ENCODE results near the gene LDHD. TPM values are rescaled to one million over a fixed set of nuclear protein-coding genes. Genes with fewer than 3 reads are reported as not detected.

LDHD gene
- total and polyA plus RNA-seq, 5 donors from 2014 or later: 0.10 to 0.32 (median 0.15) TPM; not detected in 2

GRCh38 chr16:75073545-75074303 lies 42.9 kb downstream of the LDHD start:
- Histone ChIP-seq H3K27ac (ENCODE audit: insufficient read depth, low read length, poor library complexity, severe bottlenecking) (no peak overlapping the region), H3K27me3 (ENCODE audit: control insufficient read depth, insufficient read depth, low read length) (no peaks in the 10 kb centered on the region), H3K4me3 (ENCODE audit: low read depth, low read length) (no peak overlapping the region), H3K4me1 (ENCODE audit: control insufficient read depth, insufficient read depth, low read length, poor library complexity, severe bottlenecking) (peaks cover 43% of the 10 kb centered on the region), H3K9me3 (ENCODE audit: control insufficient read depth in 2 of 2, low read length in 2 of 2) (no peaks in the 10 kb centered on the region), H3K36me3 (ENCODE audit: control insufficient read depth, insufficient read depth, low read length) (no peaks in the 10 kb centered on the region)
- Mint-ChIP-seq H3K27me3 (no peaks in the 10 kb centered on the region), H3K27ac (peak overlapping the region; percentile 33 to 86 (median 84)), H3K36me3 (peaks cover 4% of the 10 kb centered on the region), H3K4me3 (peak overlapping the region in 1 of 4 donors; percentile 71), H3K9me3 (peaks cover 0 to 1% (median 0%) of the 10 kb centered on the region in 7 donors), H3K4me1 (peaks cover 31 to 77% (median 45%) of the 10 kb centered on the region in 4 donors)
- DNase-seq (no peak), ATAC-seq (ENCODE audit: low read depth in 2 of 2) (no peak)

DNA sequence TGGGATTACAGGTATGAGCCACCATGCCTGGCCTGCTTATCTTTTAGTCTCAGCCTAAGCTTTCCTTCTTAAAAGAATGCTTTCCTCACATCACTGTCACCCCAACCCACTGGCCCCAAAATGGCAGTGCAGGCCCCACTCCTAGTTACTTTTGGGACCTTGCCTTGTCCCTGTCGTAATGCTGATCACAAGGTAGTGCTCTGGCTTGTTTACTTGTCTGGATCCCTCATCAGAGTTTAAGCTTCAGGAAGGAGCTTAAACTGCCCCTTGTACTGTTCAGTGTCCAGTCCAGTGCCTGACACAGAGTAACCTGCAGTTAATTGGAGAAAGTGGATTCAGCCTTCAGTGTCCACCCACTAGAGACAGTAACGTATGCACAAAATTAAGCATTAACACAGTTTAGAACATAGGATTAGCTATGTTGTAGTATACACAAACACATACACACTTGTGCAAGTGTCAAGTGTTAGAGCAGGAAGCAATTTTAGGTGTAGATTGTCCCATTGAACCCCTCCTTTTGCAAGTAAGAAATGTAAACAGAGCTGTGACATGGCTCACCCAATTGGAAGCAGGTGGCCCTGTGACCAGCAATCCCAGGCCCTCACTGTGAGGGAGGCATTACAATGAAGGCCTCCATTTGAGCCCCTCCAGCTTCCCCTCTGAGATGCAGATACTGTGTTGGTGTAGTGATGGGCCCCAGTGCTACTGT lies 44.2 kb downstream of the LDHD start:
- Histone ChIP-seq H3K27ac (ENCODE audit: insufficient read depth, low read length, poor library complexity, severe bottlenecking) (no peak overlapping the region), H3K4me1 (ENCODE audit: control insufficient read depth, insufficient read depth, low read length, poor library complexity, severe bottlenecking) (peaks cover 40% of the 10 kb centered on the region), H3K36me3 (ENCODE audit: control insufficient read depth, insufficient read depth, low read length) (no peaks in the 10 kb centered on the region), H3K27me3 (ENCODE audit: control insufficient read depth, insufficient read depth, low read length) (no peaks in the 10 kb centered on the region), H3K4me3 (ENCODE audit: low read depth, low read length) (no peak overlapping the region), H3K9me3 (ENCODE audit: control insufficient read depth in 2 of 2, low read length in 2 of 2) (no peaks in the 10 kb centered on the region)
- Mint-ChIP-seq H3K9me3 (peaks cover 0 to 1% (median 0%) of the 10 kb centered on the region in 7 donors), H3K27me3 (no peaks in the 10 kb centered on the region), H3K4me3 (no peak overlapping the region), H3K27ac (peak overlapping the region in 1 of 3 donors; percentile 59), H3K4me1 (peaks cover 26 to 68% (median 40%) of the 10 kb centered on the region in 4 donors), H3K36me3 (no peaks in the 10 kb centered on the region)
- DNase-seq: no peak
- ATAC-seq (ENCODE audit: low read depth in 2 of 2): no peak

- Mint-ChIP-seq H3K4me1 (peaks cover 26 to 62% (median 38%) of the 10 kb centered on the region in 4 donors), H3K9me3 (peaks cover 0 to 1% (median 0%) of the 10 kb centered on the region in 7 donors), H3K27me3 (no peaks in the 10 kb centered on the region), H3K4me3 (no peak overlapping the region), H3K36me3 (no peaks in the 10 kb centered on the region), H3K27ac (peak overlapping the region in 1 of 3 donors; percentile 23)
- H3K27ac ChIP-seq (ENCODE audit: insufficient read depth, low read length, poor library complexity, severe bottlenecking): no peak overlapping the region
- DNase-seq: no peak
- peaks cover 32% of the 10 kb centered on the region for H3K4me1 ChIP-seq (ENCODE audit: control insufficient read depth, insufficient read depth, low read length, poor library complexity, severe bottlenecking)
- no peak overlapping the region for H3K4me3 ChIP-seq (ENCODE audit: low read depth, low read length)
- no peak for ATAC-seq (ENCODE audit: low read depth in 2 of 2)
- H3K9me3 ChIP-seq (ENCODE audit: control insufficient read depth in 2 of 2, low read length in 2 of 2): no peaks in the 10 kb centered on the region
- H3K27me3 ChIP-seq (ENCODE audit: control insufficient read depth, insufficient read depth, low read length): no peaks in the 10 kb centered on the region
- no peaks in the 10 kb centered on the region for H3K36me3 ChIP-seq (ENCODE audit: control insufficient read depth, insufficient read depth, low read length)
Measured at GRCh38 chr16:75071621-75072020, 45.0 kb downstream of the LDHD start.

DNA sequence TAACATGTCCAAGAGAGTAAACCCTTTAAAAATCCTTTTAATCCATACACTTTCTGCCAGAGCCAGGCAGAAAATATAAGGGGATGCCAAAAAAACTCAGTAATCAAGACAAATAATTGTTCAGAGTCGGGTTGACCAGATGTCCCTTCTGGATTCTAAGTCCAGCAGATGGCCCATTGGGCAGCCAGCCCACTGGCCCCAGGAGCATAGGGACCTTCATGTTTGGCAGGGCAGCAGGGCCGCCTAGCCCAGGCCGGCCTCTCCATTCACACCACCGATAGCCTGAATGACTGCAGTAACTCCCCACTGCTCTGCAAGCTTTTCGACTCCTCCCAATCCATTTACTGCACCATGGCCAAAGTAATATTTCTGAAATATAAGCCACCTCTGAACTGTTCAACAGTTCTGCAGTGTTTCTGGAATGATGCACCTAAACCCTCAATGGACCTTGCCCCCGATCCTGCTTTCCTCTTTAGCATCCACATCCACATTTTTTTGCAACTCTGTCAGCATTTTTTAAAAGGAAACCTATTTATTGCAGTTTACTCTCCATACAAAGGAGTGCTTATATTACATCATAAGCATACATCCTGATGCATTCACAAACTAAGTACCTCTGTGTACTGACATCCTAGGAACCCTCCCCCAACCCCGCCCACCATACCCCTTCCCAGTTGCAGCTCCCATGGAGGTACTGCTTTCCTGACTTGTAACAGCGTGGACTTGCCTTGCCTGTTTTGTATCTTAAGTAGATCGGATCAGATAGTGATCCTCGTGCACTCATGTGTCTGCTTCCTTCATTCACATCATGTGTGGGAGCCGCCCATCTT lies 46.4 kb downstream of the LDHD start:
- peaks cover 16 to 50% (median 28%) of the 10 kb centered on the region in 4 donors for H3K4me1 Mint-ChIP-seq
- H3K27me3 ChIP-seq (ENCODE audit: control insufficient read depth, insufficient read depth, low read length): no peaks in the 10 kb centered on the region
- H3K9me3 ChIP-seq (ENCODE audit: control insufficient read depth in 2 of 2, low read length in 2 of 2): no peaks in the 10 kb centered on the region
- H3K4me3 Mint-ChIP-seq: no peak overlapping the region
- H3K36me3 ChIP-seq (ENCODE audit: control insufficient read depth, insufficient read depth, low read length): no peaks in the 10 kb centered on the region
- no peaks in the 10 kb centered on the region for H3K27me3 Mint-ChIP-seq
- DNase-seq (no peak), ATAC-seq (ENCODE audit: low read depth in 2 of 2) (no peak)
- H3K27ac Mint-ChIP-seq: peak overlapping the region in 2 of 3 donors; percentile 27 to 54
- peaks cover 18% of the 10 kb centered on the region for H3K4me1 ChIP-seq (ENCODE audit: control insufficient read depth, insufficient read depth, low read length, poor library complexity, severe bottlenecking)
- no peak overlapping the region for H3K4me3 ChIP-seq (ENCODE audit: low read depth, low read length)
- no peaks in the 10 kb centered on the region for H3K36me3 Mint-ChIP-seq
- H3K9me3 Mint-ChIP-seq: peaks cover 0 to 1% (median 0%) of the 10 kb centered on the region in 7 donors
- no peak overlapping the region for H3K27ac ChIP-seq (ENCODE audit: insufficient read depth, low read length, poor library complexity, severe bottlenecking)

GRCh38 chr16:75068085-75069031 lies 48.2 kb downstream of the LDHD start:
- peaks cover 8 to 45% (median 28%) of the 10 kb centered on the region in 4 donors for H3K4me1 Mint-ChIP-seq
- no peaks in the 10 kb centered on the region for H3K4me1 ChIP-seq (ENCODE audit: control insufficient read depth, insufficient read depth, low read length, poor library complexity, severe bottlenecking)
- H3K27ac ChIP-seq (ENCODE audit: insufficient read depth, low read length, poor library complexity, severe bottlenecking): no peak overlapping the region
- peaks cover 0 to 1% (median 0%) of the 10 kb centered on the region in 7 donors for H3K9me3 Mint-ChIP-seq
- no peaks in the 10 kb centered on the region for H3K36me3 ChIP-seq (ENCODE audit: control insufficient read depth, insufficient read depth, low read length)
- DNase-seq: no peak
- peak overlapping the region in 1 of 4 donors; percentile 21 for H3K4me3 Mint-ChIP-seq
- H3K27me3 ChIP-seq (ENCODE audit: control insufficient read depth, insufficient read depth, low read length): no peaks in the 10 kb centered on the region
- no peak overlapping the region for H3K4me3 ChIP-seq (ENCODE audit: low read depth, low read length)
- no peaks in the 10 kb centered on the region for H3K36me3 Mint-ChIP-seq
- peak overlapping the region in 2 of 3 donors; percentile 30 to 51 for H3K27ac Mint-ChIP-seq
- no peaks in the 10 kb centered on the region for H3K9me3 ChIP-seq (ENCODE audit: control insufficient read depth in 2 of 2, low read length in 2 of 2)
- peaks cover 4% of the 10 kb centered on the region for H3K27me3 Mint-ChIP-seq
- ATAC-seq (ENCODE audit: low read depth in 2 of 2): no peak

DNA sequence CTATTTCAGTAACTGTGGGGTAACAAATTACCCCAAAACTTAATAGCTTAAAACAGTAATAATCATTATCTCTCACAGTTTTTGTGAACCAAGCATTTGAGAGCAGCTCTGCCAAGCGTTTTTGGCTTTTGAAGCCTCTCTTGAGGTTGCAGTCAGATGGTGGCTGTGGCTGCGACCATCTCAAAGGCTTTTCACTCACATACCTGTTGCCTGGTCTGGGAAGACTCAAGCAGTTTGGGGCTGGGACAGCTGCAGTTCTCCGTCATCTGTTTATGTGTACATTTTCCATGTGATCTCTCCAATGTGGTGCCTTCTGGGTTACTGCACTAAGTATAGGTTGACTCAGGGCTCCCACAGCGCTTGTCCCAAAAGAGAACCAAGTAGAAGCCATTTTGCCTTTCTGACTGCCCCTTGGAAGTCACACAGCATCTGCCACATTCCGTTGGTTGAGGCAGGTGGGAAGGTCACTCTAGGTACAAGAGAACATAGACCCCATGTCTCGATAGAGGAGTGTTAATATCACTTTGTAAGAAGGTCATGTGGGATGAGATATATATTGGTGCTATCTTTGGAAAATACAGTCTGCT lies 49.6 kb downstream of the LDHD start:
- Mint-ChIP-seq H3K9me3 (peaks cover 0 to 1% (median 0%) of the 10 kb centered on the region in 7 donors), H3K4me3 (no peak overlapping the region), H3K36me3 (no peaks in the 10 kb centered on the region), H3K4me1 (peaks cover 4 to 41% (median 30%) of the 10 kb centered on the region in 4 donors), H3K27ac (no peak overlapping the region), H3K27me3 (peaks cover 4% of the 10 kb centered on the region)
- ATAC-seq (ENCODE audit: low read depth in 2 of 2) (no peak), DNase-seq (no peak)
- no peaks in the 10 kb centered on the region for H3K36me3 ChIP-seq (ENCODE audit: control insufficient read depth, insufficient read depth, low read length)
- H3K9me3 ChIP-seq (ENCODE audit: control insufficient read depth in 2 of 2, low read length in 2 of 2): no peaks in the 10 kb centered on the region
- no peak overlapping the region for H3K4me3 ChIP-seq (ENCODE audit: low read depth, low read length)
- no peak overlapping the region for H3K27ac ChIP-seq (ENCODE audit: insufficient read depth, low read length, poor library complexity, severe bottlenecking)
- H3K27me3 ChIP-seq (ENCODE audit: control insufficient read depth, insufficient read depth, low read length): no peaks in the 10 kb centered on the region
- no peaks in the 10 kb centered on the region for H3K4me1 ChIP-seq (ENCODE audit: control insufficient read depth, insufficient read depth, low read length, poor library complexity, severe bottlenecking)
